GM23248 (cell line): ENCODE results near the gene DUSP22. TPM values are rescaled to one million over a fixed set of nuclear protein-coding genes. Genes with fewer than 3 reads are reported as not detected.

Experiments used
- DNase-seq: peaks from one replicate; pipeline ENCODE4 v3.0.0-alpha.2; 2015
- H2AFZ ChIP-seq: fragments of 200-600 bp; sonication (generic); 2 replicates; pipeline ENCODE4 v1.6.1; 2016; ENCODE audit warnings: antibody characterized with exemption
- H3F3A ChIP-seq: fragments of 200-600 bp; sonication (generic); 2 replicates; pipeline ENCODE4 v1.6.1; 2016; ENCODE audit warnings: mild to moderate bottlenecking, antibody characterized with exemption, mixed run types; ENCODE audit not compliant: insufficient read depth
- H3K27ac ChIP-seq: fragments of 200-600 bp; sonication (generic); 2 replicates; pipeline ENCODE4 v1.5.1; 2016; ENCODE audit warnings: mild to moderate bottlenecking
- H3K27me3 ChIP-seq: fragments of 200-600 bp; sonication (generic); replicated peaks from 2 replicates; pipeline ENCODE4 v1.6.1; 2016; ENCODE audit warnings: mild to moderate bottlenecking; ENCODE audit not compliant: insufficient read depth
- H3K36me3 ChIP-seq: fragments of 200-600 bp; sonication (generic); 2 replicates; pipeline ENCODE4 v1.6.1; 2016; ENCODE audit warnings: low read depth, mild to moderate bottlenecking
- H3K4me1 ChIP-seq: fragments of 200-600 bp; sonication (generic); 2 replicates; pipeline ENCODE4 v1.6.1; 2016; ENCODE audit warnings: mild to moderate bottlenecking; ENCODE audit not compliant: insufficient read depth
- H3K4me2 ChIP-seq: fragments of 200-600 bp; sonication (generic); one replicate; pipeline ENCODE4 v1.6.1; 2016; ENCODE audit warnings: mild to moderate bottlenecking; ENCODE audit not compliant: unreplicated experiment
- H3K4me3 ChIP-seq: fragments of 200-600 bp; sonication (generic); 2 replicates; pipeline ENCODE4 v1.5.1; 2016; ENCODE audit warnings: mild to moderate bottlenecking
- H3K79me2 ChIP-seq: fragments of 200-600 bp; sonication (generic); 2 replicates; pipeline ENCODE4 v1.6.1; 2016; ENCODE audit warnings: mild to moderate bottlenecking; ENCODE audit not compliant: insufficient read depth
- H3K9ac ChIP-seq: fragments of 200-600 bp; sonication (generic); 2 replicates; pipeline ENCODE4 v1.6.1; 2016; ENCODE audit warnings: mild to moderate bottlenecking
- H3K9me2 ChIP-seq: fragments of 200-600 bp; sonication (generic); 2 replicates; pipeline ENCODE4 v1.6.1; 2016; ENCODE audit warnings: mixed run types, mild to moderate bottlenecking, moderate library complexity; ENCODE audit not compliant: insufficient read depth
- H3K9me3 ChIP-seq: fragments of 200-600 bp; sonication (generic); one replicate; pipeline ENCODE4 v1.6.1; 2017; ENCODE audit warnings: low read depth
- H4K20me1 ChIP-seq: fragments of 200-600 bp; sonication (generic); 2 replicates; pipeline ENCODE4 v1.6.0; 2016; ENCODE audit not compliant: insufficient read depth
- EZH2 ChIP-seq: fragments of 200-600 bp; sonication (generic); IDR thresholded peaks from 2 replicates; pipeline ENCODE4 v1.6.1; 2018; ENCODE audit warnings: antibody characterized with exemption, mild to moderate bottlenecking; ENCODE audit not compliant: insufficient read depth, poor library complexity, severe bottlenecking
- EZH2phosphoT487 ChIP-seq: fragments of 200-600 bp; sonication (generic); IDR thresholded peaks from 2 replicates; pipeline ENCODE4 v1.6.1; 2018; ENCODE audit warnings: antibody characterized with exemption, moderate library complexity, mild to moderate bottlenecking, low read depth; ENCODE audit not compliant: insufficient read depth
- WGBS, 2 experiments: methylation state at CpG; one replicate each; pipeline ENCODE4 v1.1.6; 2015 to 2017; ENCODE audit warnings: low lambda C conversion rate in 2 of 2, low coverage in 1 of 2; ENCODE audit errors: missing lambda C conversion rate in 2 of 2; 5-methylcytosine and 5-hydroxymethylcytosine counted together
- in situ Hi-C: fragments of 300-500 bp; cut with MboI; formaldehyde crosslinking; loops from 2 replicates; pipeline ENCODE4 v1.15.0; 2020
- polyA plus RNA-seq: library from polyadenylated mRNA; unstranded; fragments of >200 nt; fragmentation: Nextera tagmentation; extraction: Ambion mirVana; gene quantifications from 2 replicates; pipeline ENCODE4 v1.2.1, GENCODE V29; 2016
- total RNA-seq: library from RNA; depleted of rRNA; stranded (reverse); fragments of >200 nt; shearing (Covaris generic); gene quantifications from 2 replicates; pipeline ENCODE4 v1.2.3, GENCODE V29; 2014

Gene DUSP22
- total and polyA plus RNA-seq, 2 experiments from 2014 or later = 12.4 to 15.7 TPM

DNA sequence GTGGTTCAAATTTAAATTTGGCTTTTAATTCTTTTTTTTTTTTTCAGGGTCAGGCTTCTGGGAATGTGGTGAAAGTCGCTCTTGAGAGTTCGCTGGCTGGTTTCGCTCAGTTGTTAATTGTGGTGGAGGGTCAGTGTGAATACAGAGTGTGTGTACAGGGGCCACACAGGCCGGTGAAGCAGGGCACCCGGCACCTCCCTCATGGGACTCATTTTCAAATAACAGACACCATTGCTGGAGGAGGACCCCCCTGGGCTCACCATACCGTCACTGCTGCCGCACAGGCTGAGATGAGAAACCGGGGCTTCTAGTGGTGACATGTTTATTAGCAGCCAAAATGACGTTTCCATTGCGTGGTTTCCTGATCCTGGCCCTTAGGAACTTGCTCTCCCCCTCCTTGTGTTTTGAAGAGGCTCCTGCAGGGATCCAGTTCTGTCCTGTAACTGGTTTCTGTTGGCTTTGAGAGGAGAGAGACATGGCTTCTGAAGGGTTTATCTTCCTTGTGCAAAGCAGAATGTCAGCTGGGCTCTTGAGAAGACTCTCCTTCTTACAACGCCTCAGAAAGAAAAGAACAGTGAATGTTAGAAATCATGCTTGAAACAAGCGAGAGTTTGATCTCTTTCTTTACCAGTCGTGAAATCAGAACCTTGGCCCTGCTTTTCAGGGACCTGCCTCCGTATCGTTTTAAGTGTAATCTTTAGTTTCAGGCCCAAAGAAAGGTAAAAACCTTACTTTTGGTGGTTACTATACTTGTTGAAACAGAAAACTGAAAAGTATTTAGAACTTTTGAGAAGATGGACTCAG, 37.8 kb downstream of the DUSP22 start:
- in situ Hi-C loops = no loop called here

DNA sequence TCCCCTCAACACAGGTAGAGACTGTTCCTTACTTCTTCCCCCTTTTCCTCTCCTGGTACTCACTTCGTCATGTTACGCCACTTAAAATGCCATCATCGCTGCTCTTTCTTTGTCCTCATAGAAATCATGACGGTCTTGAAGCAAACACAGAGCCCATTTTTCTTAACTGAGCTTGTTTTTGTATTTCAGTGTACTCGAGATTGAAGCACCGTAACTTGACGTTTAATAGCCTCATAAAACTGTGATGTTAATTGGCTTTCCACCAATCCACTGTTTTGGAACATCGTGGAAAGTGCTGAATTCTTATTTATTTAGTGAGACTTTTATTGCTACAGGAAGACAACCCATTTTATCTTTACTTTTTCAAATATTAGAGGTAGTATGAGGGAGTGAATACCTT, 38.7 kb downstream of the DUSP22 start:
- no peaks in the 10 kb centered on the region for H3K9me2 ChIP-seq
- no peak for DNase-seq
- H3K4me2 ChIP-seq = no peak overlapping the region
- 48 to 50% methylated on average over 8 of the region's 8 CpGs for WGBS, 2 experiments
- H3K9ac ChIP-seq = no peak overlapping the region
- H3K4me3 ChIP-seq = no peak overlapping the region
- H3K79me2 ChIP-seq = no peaks in the 10 kb centered on the region
- H3K36me3 ChIP-seq = no peaks in the 10 kb centered on the region
- no peak overlapping the region for H3K27ac ChIP-seq
- H2AFZ ChIP-seq = no peak overlapping the region
- H3K27me3 ChIP-seq = no peaks in the 10 kb centered on the region
- in situ Hi-C loops = no loop called here
- no peak for TF ChIP-seq EZH2
- no peak for TF ChIP-seq EZH2phosphoT487
- peaks cover 13% of the 10 kb centered on the region for H3K4me1 ChIP-seq
- no peaks in the 10 kb centered on the region for H4K20me1 ChIP-seq
- H3F3A ChIP-seq = peaks cover 5% of the 10 kb centered on the region; the same call in 1 of the 2 replicates
- H3K9me3 ChIP-seq = no peaks in the 10 kb centered on the region

More for the DNA sequence above, 37.8 kb downstream of the DUSP22 start:
- Histone ChIP-seq H3F3A (peaks cover 5% of the 10 kb centered on the region; the same call in 1 of the 2 replicates), H3K27me3 (no peaks in the 10 kb centered on the region), H3K36me3 (no peaks in the 10 kb centered on the region), H3K4me2 (no peak overlapping the region), H3K27ac (no peak overlapping the region), H3K9me2 (no peaks in the 10 kb centered on the region), H4K20me1 (no peaks in the 10 kb centered on the region), H3K9me3 (no peaks in the 10 kb centered on the region), H3K4me1 (peaks cover 13% of the 10 kb centered on the region), H2AFZ (no peak overlapping the region), H3K4me3 (no peak overlapping the region), H3K9ac (no peak overlapping the region), H3K79me2 (no peaks in the 10 kb centered on the region)
- TF ChIP-seq EZH2 (no peak), EZH2phosphoT487 (no peak)
- 63 to 70% methylated on average over 15 of the region's 15 CpGs for WGBS, 2 experiments
- no peak for DNase-seq

DNA sequence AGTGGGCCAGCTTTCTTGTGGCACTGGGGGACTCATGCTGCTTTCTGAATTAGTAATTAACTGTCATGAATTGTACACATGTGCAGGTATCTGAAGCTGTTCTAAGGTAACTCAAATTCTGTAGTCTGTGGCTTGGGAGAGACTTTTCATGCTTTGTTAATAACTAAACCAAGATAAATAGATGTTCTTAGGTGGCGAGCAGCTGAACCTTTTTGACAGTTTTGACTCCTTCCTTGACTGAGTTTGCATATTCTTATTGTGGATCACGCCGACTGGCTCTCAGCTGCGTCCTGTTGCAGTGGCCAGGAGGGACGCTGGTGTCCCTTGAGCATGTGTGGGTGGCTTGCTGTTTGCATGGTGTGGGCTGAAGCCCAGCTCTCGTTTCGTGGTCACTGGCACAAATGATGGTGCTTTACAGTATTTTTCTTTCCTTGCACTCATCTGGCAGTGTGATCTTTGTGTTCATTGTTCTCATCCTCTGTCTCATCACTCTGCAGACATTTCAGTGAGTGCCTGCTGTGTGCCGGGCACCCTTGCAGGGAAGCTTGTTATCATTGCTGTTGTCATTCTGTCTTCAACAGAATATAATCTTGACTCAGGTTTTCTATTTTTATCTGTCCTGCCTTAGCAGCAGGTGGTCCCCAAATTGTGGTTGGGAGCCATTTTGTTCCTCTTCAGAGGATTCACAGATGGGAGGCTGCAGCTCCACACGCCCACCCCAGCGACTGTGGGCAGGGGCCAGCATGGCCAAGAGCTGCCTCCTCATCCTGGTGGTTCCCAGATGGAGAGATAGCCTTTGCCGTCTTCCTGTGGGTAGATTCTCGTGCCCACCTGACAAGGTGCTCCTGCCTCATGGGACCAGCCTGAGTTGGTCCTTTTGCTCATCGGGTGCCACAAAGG, 39.6 kb downstream of the DUSP22 start:
- Histone ChIP-seq H3K27me3 (no peaks in the 10 kb centered on the region), H3K36me3 (no peaks in the 10 kb centered on the region), H2AFZ (no peak overlapping the region), H3K4me1 (peaks cover 13% of the 10 kb centered on the region), H3K9me2 (no peaks in the 10 kb centered on the region), H3K4me2 (no peak overlapping the region), H3K9me3 (no peaks in the 10 kb centered on the region), H3F3A (peaks cover 5% of the 10 kb centered on the region; the same call in 1 of the 2 replicates), H3K4me3 (no peak overlapping the region), H3K27ac (no peak overlapping the region), H3K79me2 (no peaks in the 10 kb centered on the region), H4K20me1 (no peaks in the 10 kb centered on the region), H3K9ac (no peak overlapping the region)
- 58 to 62% methylated on average over 13 of the region's 13 CpGs for WGBS, 2 experiments
- no peak for TF ChIP-seq EZH2
- TF ChIP-seq EZH2phosphoT487 = no peak
- in situ Hi-C loops = no loop called here
- no peak for DNase-seq

DNA sequence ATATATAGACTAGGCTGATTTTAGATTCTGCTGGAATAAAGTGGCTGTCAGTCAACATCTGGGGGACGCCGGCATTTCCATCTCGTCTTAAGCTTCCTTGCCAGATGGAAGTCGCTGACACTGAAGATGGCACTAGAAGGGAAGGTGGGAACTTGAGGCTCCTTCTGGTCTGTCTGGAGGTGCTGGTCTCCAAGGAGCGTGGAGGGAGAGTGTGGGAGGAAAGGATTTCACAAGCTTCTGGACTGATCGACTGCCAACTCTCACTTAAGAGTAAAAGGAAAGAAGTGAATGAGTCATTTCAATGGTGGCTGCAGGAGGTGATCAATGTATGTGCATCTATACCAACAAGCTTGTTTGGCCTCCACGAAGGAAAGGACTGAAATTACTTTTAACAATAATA, 40.4 kb downstream of the DUSP22 start:
- in situ Hi-C loops = no loop called here
- peak; percentile 74 for DNase-seq
- Histone ChIP-seq H3K36me3 (no peaks in the 10 kb centered on the region), H3K27me3 (no peaks in the 10 kb centered on the region), H3K9me2 (no peaks in the 10 kb centered on the region), H3K4me2 (no peak overlapping the region), H2AFZ (no peak overlapping the region), H3K9me3 (no peaks in the 10 kb centered on the region), H3F3A (peaks cover 5% of the 10 kb centered on the region; the same call in 1 of the 2 replicates), H3K79me2 (no peaks in the 10 kb centered on the region), H4K20me1 (no peaks in the 10 kb centered on the region), H3K4me1 (peaks cover 7% of the 10 kb centered on the region), H3K4me3 (no peak overlapping the region), H3K9ac (no peak overlapping the region), H3K27ac (no peak overlapping the region)
- WGBS, 2 experiments = 54 to 59% methylated on average over 7 of the region's 7 CpGs
- TF ChIP-seq EZH2phosphoT487 (no peak), EZH2 (no peak)
